Kidney epithelial cell (primary cell): ENCODE data around the gene FOSB. TPM values are rescaled to one million over a fixed set of nuclear protein-coding genes. Genes with fewer than 3 reads are reported as not detected.

Experiments used
- DNase-seq: peaks from one replicate; pipeline ENCODE4 v3.0.0-alpha.2; 2010; ENCODE audit warnings: low read depth
- H3K27me3 ChIP-seq: 2 replicates; pipeline ENCODE4 v1.6.0; 2011; ENCODE audit warnings: low read length; ENCODE audit not compliant: control insufficient read depth, insufficient read depth
- H3K36me3 ChIP-seq: 2 replicates; pipeline ENCODE4 v1.5.1; 2011; ENCODE audit warnings: low read length; ENCODE audit not compliant: control insufficient read depth, insufficient read depth
- H3K4me3 ChIP-seq: 2 replicates; pipeline ENCODE4 v1.5.1; 2011; ENCODE audit warnings: low read depth, mild to moderate bottlenecking, control low read depth, low read length
- total RNA-seq: library from RNA; depleted of rRNA; stranded (reverse); fragments of >200 nt; gene quantifications from 2 replicates; pipeline ENCODE4 v1.2.3, GENCODE V29; 2015
- TF ChIP-seq, protein P1 (sequence below): IDR thresholded peaks from 2 replicates; pipeline ENCODE4 v1.5.1; 2011; ENCODE audit warnings: mild to moderate bottlenecking, moderate library complexity, low read length, control low read depth, inconsistent platforms; ENCODE audit not compliant: insufficient read depth, poor library complexity, severe bottlenecking

Gene FOSB
- total RNA-seq, 1 donor from 2014 or later = 1.6 TPM

DNA sequence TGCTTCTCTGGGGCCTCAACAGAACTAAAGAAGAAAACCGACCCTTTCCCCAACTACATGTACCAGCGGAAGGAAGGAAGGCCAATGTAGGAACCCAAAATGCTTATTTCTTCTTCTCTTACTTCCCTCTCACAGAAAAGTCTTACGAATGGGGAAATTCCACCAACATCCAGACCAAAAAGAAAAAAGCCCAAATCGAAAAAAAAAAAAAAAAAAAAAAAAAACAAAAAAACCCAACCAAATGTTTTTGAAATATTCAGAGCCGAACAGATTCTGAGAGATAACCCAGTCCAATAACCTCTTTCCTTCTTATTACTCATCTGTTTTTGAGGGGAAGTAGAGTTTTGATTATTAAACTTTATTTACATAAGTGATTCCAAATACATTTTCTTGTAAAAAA lies 34.3 kb downstream of the FOSB start:
- Histone ChIP-seq H3K27me3 (peaks cover 26% of the 10 kb centered on the region), H3K36me3 (no peaks in the 10 kb centered on the region), H3K4me3 (no peak overlapping the region)
- TF ChIP-seq, protein P1, sequence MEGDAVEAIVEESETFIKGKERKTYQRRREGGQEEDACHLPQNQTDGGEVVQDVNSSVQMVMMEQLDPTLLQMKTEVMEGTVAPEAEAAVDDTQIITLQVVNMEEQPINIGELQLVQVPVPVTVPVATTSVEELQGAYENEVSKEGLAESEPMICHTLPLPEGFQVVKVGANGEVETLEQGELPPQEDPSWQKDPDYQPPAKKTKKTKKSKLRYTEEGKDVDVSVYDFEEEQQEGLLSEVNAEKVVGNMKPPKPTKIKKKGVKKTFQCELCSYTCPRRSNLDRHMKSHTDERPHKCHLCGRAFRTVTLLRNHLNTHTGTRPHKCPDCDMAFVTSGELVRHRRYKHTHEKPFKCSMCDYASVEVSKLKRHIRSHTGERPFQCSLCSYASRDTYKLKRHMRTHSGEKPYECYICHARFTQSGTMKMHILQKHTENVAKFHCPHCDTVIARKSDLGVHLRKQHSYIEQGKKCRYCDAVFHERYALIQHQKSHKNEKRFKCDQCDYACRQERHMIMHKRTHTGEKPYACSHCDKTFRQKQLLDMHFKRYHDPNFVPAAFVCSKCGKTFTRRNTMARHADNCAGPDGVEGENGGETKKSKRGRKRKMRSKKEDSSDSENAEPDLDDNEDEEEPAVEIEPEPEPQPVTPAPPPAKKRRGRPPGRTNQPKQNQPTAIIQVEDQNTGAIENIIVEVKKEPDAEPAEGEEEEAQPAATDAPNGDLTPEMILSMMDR = no peak
- no peak for DNase-seq

DNA sequence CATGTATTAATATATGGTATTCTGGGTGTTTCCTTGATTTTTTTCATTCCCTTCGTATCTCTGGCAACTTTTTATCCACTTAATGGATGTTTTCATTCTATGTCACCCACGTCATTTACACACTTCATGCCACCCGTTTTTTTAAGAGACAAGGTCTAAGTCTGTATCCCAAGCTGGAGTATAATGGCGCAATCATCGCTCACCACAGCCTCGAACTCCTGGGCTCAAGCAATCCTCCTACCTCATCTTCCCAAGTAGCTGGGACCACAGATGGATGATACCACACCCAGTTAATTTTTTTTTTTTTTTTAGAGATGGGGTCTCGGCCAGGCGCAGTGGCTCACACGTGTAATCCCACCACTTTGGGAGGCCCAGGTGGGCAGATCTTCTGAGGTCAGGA lies 36.1 kb downstream of the FOSB start:
- Histone ChIP-seq H3K4me3 (no peak overlapping the region), H3K27me3 (peaks cover 10% of the 10 kb centered on the region), H3K36me3 (no peaks in the 10 kb centered on the region)
- TF ChIP-seq, protein P1 = no peak
- DNase-seq = no peak

DNA sequence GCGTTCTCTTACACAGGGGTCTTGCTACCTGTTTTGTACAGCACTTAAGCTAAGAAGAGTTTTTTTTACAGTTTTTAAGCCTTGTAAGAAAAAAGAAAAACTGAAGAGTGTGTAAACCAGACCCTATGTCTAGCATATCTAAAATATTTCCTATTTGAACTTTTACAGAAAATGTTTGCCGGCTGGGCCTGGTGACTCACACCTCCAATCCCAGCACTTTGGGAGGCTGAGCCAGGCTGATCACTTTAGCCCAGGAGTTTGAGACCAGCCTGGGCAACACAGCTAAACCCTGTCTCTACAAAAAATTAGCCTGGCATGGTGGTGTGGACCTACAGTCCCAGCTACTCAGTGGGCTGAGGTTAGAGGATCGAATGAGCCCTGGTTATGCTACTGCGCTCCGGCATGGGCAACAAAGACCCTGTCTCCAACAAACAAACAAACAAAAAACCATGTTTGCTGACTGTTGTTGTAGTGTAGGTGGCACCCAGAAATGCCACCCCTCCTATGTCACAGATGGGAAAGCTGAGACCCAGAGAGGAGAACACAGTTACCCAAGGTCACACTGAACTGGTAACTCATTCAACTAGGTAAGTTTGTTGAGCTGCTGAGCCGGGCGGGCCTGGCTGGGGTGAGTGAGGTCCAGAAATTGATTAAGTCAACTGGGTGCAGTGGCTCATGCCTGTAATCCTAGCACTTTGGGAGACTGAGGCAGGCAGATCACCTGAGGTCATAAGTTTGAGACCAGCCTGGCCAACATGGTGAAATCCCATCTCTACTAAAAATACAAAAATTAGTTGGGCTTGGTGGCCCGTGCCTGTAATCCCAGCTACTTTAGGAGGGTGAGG lies 37.6 kb downstream of the FOSB start:
- no peak for DNase-seq
- H3K36me3 ChIP-seq = no peaks in the 10 kb centered on the region
- TF ChIP-seq, protein P1 = no peak
- H3K27me3 ChIP-seq = no peaks in the 10 kb centered on the region
- H3K4me3 ChIP-seq = no peak overlapping the region

DNA sequence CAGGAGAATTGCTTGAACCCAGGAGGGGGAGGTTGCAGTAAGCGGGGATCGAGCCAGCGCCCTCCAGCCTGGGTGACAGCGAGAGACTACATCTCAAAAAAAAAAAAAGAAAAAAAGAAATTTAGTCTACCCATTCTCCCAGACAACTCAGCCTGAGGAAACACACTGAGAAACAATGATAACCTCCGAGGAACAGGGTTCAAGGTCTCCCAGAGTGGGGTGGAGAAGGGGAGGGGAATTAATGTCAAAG lies 38.1 kb downstream of the FOSB start:
- H3K36me3 ChIP-seq = no peaks in the 10 kb centered on the region
- DNase-seq = no peak
- H3K4me3 ChIP-seq = peak overlapping the region; percentile 85
- TF ChIP-seq, protein P1 = no peak
- no peaks in the 10 kb centered on the region for H3K27me3 ChIP-seq

DNA sequence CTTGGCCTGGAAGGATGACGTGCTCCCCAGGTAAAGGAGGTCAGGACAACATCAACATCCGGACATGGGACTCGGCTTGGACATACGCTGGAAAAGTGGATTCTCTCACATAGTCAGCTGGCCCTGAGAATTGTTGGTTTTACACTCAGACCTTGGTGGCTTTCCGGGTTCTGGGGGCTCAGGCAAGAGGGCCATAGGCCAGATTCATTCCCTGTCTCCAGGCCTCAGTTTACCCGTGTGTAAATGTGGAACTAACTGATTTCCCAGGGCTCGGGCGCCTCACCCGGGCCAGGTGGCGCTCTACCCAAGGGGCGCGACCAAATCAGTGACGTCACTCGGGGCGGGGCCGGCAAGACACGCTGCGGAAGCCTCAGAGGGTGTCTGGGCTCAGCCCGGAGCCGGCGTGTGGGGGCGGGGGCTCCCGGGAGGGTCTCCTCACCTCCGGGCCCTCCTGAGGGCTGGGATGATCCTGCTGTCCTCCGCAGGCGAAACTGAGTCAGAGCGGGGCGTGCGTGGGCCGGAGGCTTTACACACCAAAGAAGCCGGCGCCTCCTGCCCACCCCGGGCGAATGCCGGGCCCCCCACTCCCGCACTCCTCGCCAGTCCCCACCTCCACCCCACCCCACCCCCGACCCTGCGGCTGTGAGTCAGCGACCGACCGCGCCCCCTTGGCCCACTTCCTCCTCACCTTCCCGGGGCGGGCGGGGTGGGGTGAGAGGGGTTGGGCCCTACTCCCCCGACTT lies 38.6 kb downstream of the FOSB start:
- peak; percentile 69 for DNase-seq
- TF ChIP-seq, protein P1 = peak; percentile 79
- Histone ChIP-seq H3K36me3 (no peaks in the 10 kb centered on the region), H3K4me3 (peak overlapping the region; percentile 85), H3K27me3 (no peaks in the 10 kb centered on the region)
